Stomach smooth muscle (tissue), 2 donors: ENCODE data around the gene TSPAN14.
A peak's percentile ranks its signal among the peaks of the same experiment; 100 is the strongest.

Source experiments
- H3K27ac ChIP-seq: one replicate; pipeline ENCODE4 v1.7.0; 2013; ENCODE audit warnings: mild to moderate bottlenecking, low read length, inconsistent platforms
- H3K27me3 ChIP-seq, 2 donors: one replicate each; pipeline ENCODE4 v1.7.0; 2013; ENCODE audit warnings: low read length in 2 of 2; ENCODE audit not compliant: insufficient read depth in 2 of 2, control insufficient read depth in 1 of 2
- H3K36me3 ChIP-seq, 2 donors: one replicate each; pipeline ENCODE4 v1.7.0; 2013; ENCODE audit warnings: low read length in 2 of 2; ENCODE audit not compliant: control insufficient read depth in 2 of 2, insufficient read depth in 2 of 2
- H3K4me1 ChIP-seq: one replicate; pipeline ENCODE4 v1.7.0; 2013; ENCODE audit warnings: low read length; ENCODE audit not compliant: control insufficient read depth, insufficient read depth
- H3K4me3 ChIP-seq, 2 donors: one replicate each; pipeline ENCODE4 v1.7.0; 2013; ENCODE audit warnings: low read length in 2 of 2
- H3K9ac ChIP-seq, 2 donors: one replicate each; pipeline ENCODE4 v1.7.0; 2013; ENCODE audit warnings: low read length in 2 of 2, mild to moderate bottlenecking in 1 of 2
- H3K9me3 ChIP-seq, 2 donors: one replicate each; pipeline ENCODE4 v1.7.0; 2013; ENCODE audit warnings: low read length in 2 of 2; ENCODE audit not compliant: control insufficient read depth in 2 of 2
- donor health status: healthy.
- donor health status: Pancreatic carcinoma.

The TSPAN14 gene

GRCh38 chr10:80501381-80501912 is 47.3 kb downstream of the TSPAN14 start:
- no peak overlapping the region for H3K27ac ChIP-seq

GRCh38 chr10:80501913-80502521 is 47.9 kb downstream of the TSPAN14 start:
- Histone ChIP-seq H3K4me1 (peaks cover 65% of the 10 kb centered on the region), H3K4me3 (no peak overlapping the region), H3K9ac (no peak overlapping the region), H3K9me3 (no peaks in the 10 kb centered on the region), H3K36me3 (no peaks in the 10 kb centered on the region), H3K27me3 (no peaks in the 10 kb centered on the region), H3K27ac (no peak overlapping the region)

More at GRCh38 chr10:80501381-80501912, 47.3 kb downstream of the TSPAN14 start:
- no peak overlapping the region for H3K4me3 ChIP-seq
- H3K36me3 ChIP-seq: no peaks in the 10 kb centered on the region
- no peaks in the 10 kb centered on the region for H3K27me3 ChIP-seq
- H3K9ac ChIP-seq: no peak overlapping the region
- no peaks in the 10 kb centered on the region for H3K9me3 ChIP-seq
- peaks cover 65% of the 10 kb centered on the region for H3K4me1 ChIP-seq

GRCh38 chr10:80502621-80503583 is 48.8 kb downstream of the TSPAN14 start:
- Histone ChIP-seq H3K27me3 (no peaks in the 10 kb centered on the region), H3K4me1 (peaks cover 58% of the 10 kb centered on the region), H3K9me3 (no peaks in the 10 kb centered on the region), H3K36me3 (peaks cover 0 to 2% of the 10 kb centered on the region in 2 donors), H3K27ac (no peak overlapping the region), H3K9ac (no peak overlapping the region), H3K4me3 (no peak overlapping the region)

- Histone ChIP-seq H3K9me3 (no peaks in the 10 kb centered on the region), H3K4me3 (no peak overlapping the region), H3K36me3 (peaks cover under 1 to 2% of the 10 kb centered on the region in 2 donors), H3K27me3 (no peaks in the 10 kb centered on the region), H3K27ac (no peak overlapping the region), H3K4me1 (peaks cover 50% of the 10 kb centered on the region), H3K9ac (no peak overlapping the region)
These were observed 49.6 kb downstream of the TSPAN14 start for GRCh38 chr10:80503584-80504157.

GRCh38 chr10:80504158-80504811 is 50.2 kb downstream of the TSPAN14 start:
- peak overlapping the region in 1 of 2 donors; percentile 29 for H3K9ac ChIP-seq
- H3K9me3 ChIP-seq: no peaks in the 10 kb centered on the region
- H3K4me1 ChIP-seq: peaks cover 46% of the 10 kb centered on the region
- H3K36me3 ChIP-seq: peaks cover 2 to 3% of the 10 kb centered on the region in 2 donors
- no peaks in the 10 kb centered on the region for H3K27me3 ChIP-seq
- no peak overlapping the region for H3K27ac ChIP-seq
- no peak overlapping the region for H3K4me3 ChIP-seq

GRCh38 chr10:80504897-80505465 is 50.9 kb downstream of the TSPAN14 start:
- peaks cover 41% of the 10 kb centered on the region for H3K4me1 ChIP-seq
- H3K27me3 ChIP-seq: no peaks in the 10 kb centered on the region
- peak overlapping the region; percentile 24 for H3K27ac ChIP-seq
- no peaks in the 10 kb centered on the region for H3K9me3 ChIP-seq
- H3K9ac ChIP-seq: peak overlapping the region; percentile 24 to 36
- peaks cover 5 to 6% of the 10 kb centered on the region in 2 donors for H3K36me3 ChIP-seq
- no peak overlapping the region for H3K4me3 ChIP-seq

- Histone ChIP-seq H3K27ac (no peak overlapping the region), H3K4me3 (no peak overlapping the region), H3K36me3 (peaks cover 6 to 8% of the 10 kb centered on the region in 2 donors), H3K4me1 (peaks cover 36% of the 10 kb centered on the region), H3K9ac (no peak overlapping the region), H3K9me3 (no peaks in the 10 kb centered on the region), H3K27me3 (no peaks in the 10 kb centered on the region)
These were observed 52.1 kb downstream of the TSPAN14 start for GRCh38 chr10:80506189-80506575.

- no peak overlapping the region for H3K4me3 ChIP-seq
- no peaks in the 10 kb centered on the region for H3K27me3 ChIP-seq
- H3K9ac ChIP-seq: no peak overlapping the region
- H3K9me3 ChIP-seq: no peaks in the 10 kb centered on the region
- no peak overlapping the region for H3K27ac ChIP-seq
- peaks cover 8 to 10% of the 10 kb centered on the region in 2 donors for H3K36me3 ChIP-seq
- peaks cover 30% of the 10 kb centered on the region for H3K4me1 ChIP-seq
These were observed 52.9 kb downstream of the TSPAN14 start for GRCh38 chr10:80506836-80507487.

- Histone ChIP-seq H3K4me3 (no peak overlapping the region), H3K9ac (no peak overlapping the region), H3K4me1 (peaks cover 18% of the 10 kb centered on the region), H3K27me3 (no peaks in the 10 kb centered on the region), H3K27ac (no peak overlapping the region), H3K9me3 (no peaks in the 10 kb centered on the region), H3K36me3 (peaks cover 20 to 28% of the 10 kb centered on the region in 2 donors)
These were observed 54.9 kb downstream of the TSPAN14 start for GRCh38 chr10:80509108-80509402.
